ENCODE results near the gene ANKRD42. TPM values are rescaled to one million over a fixed set of nuclear protein-coding genes. Genes with fewer than 3 reads are reported as not detected.

The ANKRD42 gene
- total and polyA plus RNA-seq, 2 experiments from 2014 or later = 9.2 to 9.7 TPM

- no peaks in the 10 kb centered on the region for H3K36me3 ChIP-seq (replicated peaks; ENCODE audit: insufficient read depth, low read depth)
- H3K4me1 ChIP-seq (ENCODE audit: insufficient read depth) = no peaks in the 10 kb centered on the region
- no peaks in the 10 kb centered on the region for H3K9me2 ChIP-seq (replicated peaks; ENCODE audit: insufficient read depth)
- H3K9me3 ChIP-seq (ENCODE audit: low read depth) = no peaks in the 10 kb centered on the region
- no peak overlapping the region for H3K27ac ChIP-seq
- H3K79me2 ChIP-seq = no peaks in the 10 kb centered on the region
- H3K27me3 ChIP-seq = no peaks in the 10 kb centered on the region
- TF ChIP-seq EZH2phosphoT487 (IDR thresholded peaks at IDR 0.05; ENCODE audit: low read depth, severe bottlenecking, unreplicated experiment) (no peak), CTCF (IDR thresholded peaks at IDR 0.05; ENCODE audit: poor library complexity) (no peak), EZH2 (IDR thresholded peaks at IDR 0.05; ENCODE audit: borderline replicate concordance) (no peak)
- no peaks in the 10 kb centered on the region for H4K20me1 ChIP-seq (ENCODE audit: insufficient read depth, poor library complexity, severe bottlenecking)
- no peak overlapping the region for H3K4me2 ChIP-seq
- no peak for DNase-seq (ENCODE audit: low spot score)
- WGBS (ENCODE audit: low lambda C conversion rate, missing lambda C conversion rate) = 94% methylated on average over 4 of the region's 4 CpGs
- H3K4me3 ChIP-seq = no peak overlapping the region
- no peak overlapping the region for H2AFZ ChIP-seq
These were observed 100.7 kb downstream of the ANKRD42 start for GRCh38 chr11:83294208-83294607.

Small RNA genes within 50 kb of the gene (small RNA-seq; reads per million reads assigned to genes)
- gene AP000873.5 = not detected

Other genes starting within 250 kb of the ANKRD42 start
- 10.2 and 10.5 TPM in 2 replicates for gene RAB30, start 121.8 kb upstream of the ANKRD42 start, total RNA-seq
- 2.5 and 2.6 TPM in 2 replicates for gene RAB30, start 121.8 kb upstream of the ANKRD42 start, polyA plus RNA-seq
- gene PCF11, start 36.6 kb upstream of the ANKRD42 start, total RNA-seq = 52.3 and 60.4 TPM in 2 replicates
- gene PCF11, start 36.6 kb upstream of the ANKRD42 start, polyA plus RNA-seq = 15.2 TPM in 2 replicates
- 42.4 and 45.7 TPM in 2 replicates for gene CCDC90B, start 92.7 kb downstream of the ANKRD42 start, total RNA-seq
- 47.8 and 50.9 TPM in 2 replicates for gene CCDC90B, start 92.7 kb downstream of the ANKRD42 start, polyA plus RNA-seq